ENCODE data around the gene ATP2B3.

The ATP2B3 gene

DNA sequence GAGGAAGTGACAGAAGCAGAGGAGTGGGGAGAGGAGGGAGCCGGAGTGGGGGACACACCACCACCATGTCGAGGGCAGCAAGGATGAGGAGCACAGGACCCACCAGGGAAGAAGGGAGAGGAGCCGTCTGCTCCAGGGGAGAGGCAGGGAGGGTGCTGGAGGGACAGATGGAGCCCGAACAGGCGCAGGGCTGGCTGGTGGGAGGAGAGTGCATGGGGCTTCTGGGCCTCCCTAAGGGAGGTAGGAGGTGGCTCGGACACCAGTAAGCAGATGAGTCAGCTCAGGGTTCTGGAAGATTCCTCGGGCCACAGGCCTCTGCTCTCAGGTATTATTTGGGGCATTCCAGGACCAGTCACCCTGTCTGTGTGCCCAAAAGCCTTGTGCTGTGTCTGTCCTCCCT lies 29.8 kb downstream of the ATP2B3 start:
- no peak overlapping the region for H3K4me3 ChIP-seq (replicated peaks in 1 of 2; ENCODE audit: low read depth in 2 of 2, low read length in 2 of 2)
- DNase-seq (ENCODE audit: low read depth in 2 of 2) = no peak
- TF ChIP-seq, protein P1, sequence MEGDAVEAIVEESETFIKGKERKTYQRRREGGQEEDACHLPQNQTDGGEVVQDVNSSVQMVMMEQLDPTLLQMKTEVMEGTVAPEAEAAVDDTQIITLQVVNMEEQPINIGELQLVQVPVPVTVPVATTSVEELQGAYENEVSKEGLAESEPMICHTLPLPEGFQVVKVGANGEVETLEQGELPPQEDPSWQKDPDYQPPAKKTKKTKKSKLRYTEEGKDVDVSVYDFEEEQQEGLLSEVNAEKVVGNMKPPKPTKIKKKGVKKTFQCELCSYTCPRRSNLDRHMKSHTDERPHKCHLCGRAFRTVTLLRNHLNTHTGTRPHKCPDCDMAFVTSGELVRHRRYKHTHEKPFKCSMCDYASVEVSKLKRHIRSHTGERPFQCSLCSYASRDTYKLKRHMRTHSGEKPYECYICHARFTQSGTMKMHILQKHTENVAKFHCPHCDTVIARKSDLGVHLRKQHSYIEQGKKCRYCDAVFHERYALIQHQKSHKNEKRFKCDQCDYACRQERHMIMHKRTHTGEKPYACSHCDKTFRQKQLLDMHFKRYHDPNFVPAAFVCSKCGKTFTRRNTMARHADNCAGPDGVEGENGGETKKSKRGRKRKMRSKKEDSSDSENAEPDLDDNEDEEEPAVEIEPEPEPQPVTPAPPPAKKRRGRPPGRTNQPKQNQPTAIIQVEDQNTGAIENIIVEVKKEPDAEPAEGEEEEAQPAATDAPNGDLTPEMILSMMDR (IDR thresholded peaks at IDR 0.05; ENCODE audit: low read depth, low read length) = no peak

- no peak overlapping the region for H3K4me3 ChIP-seq (replicated peaks in 1 of 2; ENCODE audit: low read depth in 2 of 2, low read length in 2 of 2)
- no peak for DNase-seq (ENCODE audit: low read depth in 2 of 2)
- TF ChIP-seq, protein P1 (IDR thresholded peaks at IDR 0.05; ENCODE audit: low read depth, low read length) = no peak
Measured at GRCh38 chrX:153549231-153549630, 31.8 kb downstream of the ATP2B3 start.

GRCh38 chrX:153549807-153550206 lies 32.4 kb downstream of the ATP2B3 start:
- no peak overlapping the region for H3K4me3 ChIP-seq (replicated peaks in 1 of 2; ENCODE audit: low read depth in 2 of 2, low read length in 2 of 2)
- DNase-seq (ENCODE audit: low read depth in 2 of 2) = no peak
- TF ChIP-seq, protein P1 (IDR thresholded peaks at IDR 0.05; ENCODE audit: low read depth, low read length) = no peak

DNA sequence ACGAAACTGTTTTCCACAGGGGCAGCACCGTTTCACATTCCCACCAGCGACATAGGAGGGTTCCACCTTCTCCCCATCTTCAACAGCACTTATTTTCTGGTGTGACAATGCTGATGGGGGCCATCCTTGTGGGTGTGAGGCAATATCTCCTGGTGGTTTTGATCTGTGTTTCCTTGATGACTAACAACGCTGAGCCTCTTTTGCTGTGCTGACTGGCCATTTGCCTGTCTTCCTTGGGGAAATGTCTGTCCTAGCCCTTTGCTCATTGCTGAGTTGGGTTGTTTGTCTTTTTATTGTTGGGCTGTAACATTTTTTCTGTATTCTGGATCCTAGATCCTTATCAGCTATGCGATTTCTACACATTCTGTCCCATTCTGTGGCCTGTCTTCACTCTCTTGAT lies 33.7 kb downstream of the ATP2B3 start:
- TF ChIP-seq, protein P1 (IDR thresholded peaks at IDR 0.05; ENCODE audit: low read depth, low read length) = no peak
- no peak overlapping the region for H3K4me3 ChIP-seq (replicated peaks in 1 of 2; ENCODE audit: low read depth in 2 of 2, low read length in 2 of 2)
- DNase-seq (ENCODE audit: low read depth in 2 of 2) = peak in 1 of 2 donors; percentile 69

DNA sequence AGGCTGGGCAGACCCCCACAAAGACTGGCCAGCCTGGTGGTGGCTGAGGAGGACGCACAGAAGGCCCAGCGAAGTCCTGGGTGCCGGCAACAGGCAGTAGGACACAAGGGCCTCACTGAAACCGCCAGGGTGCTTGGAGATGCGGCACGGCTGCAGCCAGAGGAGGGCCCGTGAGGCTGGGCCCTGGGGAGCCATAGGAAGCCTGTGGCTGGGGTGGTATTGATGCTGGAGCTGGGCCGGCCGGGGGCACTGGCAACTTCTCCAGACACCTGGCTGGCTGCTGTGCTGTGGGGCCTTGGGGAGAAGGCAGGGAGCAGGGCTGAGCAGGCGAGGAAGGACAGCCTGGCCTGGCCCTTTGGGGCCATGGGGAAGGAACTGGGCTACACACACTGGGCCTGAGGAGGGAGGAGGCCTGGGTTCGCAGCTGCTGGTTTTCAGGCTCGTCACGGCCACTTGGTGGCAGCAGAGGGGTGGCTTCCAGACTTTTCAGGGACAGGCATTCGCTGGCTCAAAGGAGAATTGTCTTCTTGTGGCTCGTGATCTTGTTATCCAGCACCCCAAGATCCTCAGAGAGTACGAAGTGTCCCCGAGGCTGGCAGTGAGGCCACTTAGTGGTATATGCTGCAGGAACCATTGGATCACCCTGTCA lies 37.2 kb downstream of the ATP2B3 start:
- TF ChIP-seq, protein P1 (IDR thresholded peaks at IDR 0.05; ENCODE audit: low read depth, low read length) = peak; percentile 65
- DNase-seq (ENCODE audit: low read depth in 2 of 2) = peak; percentile 53 to 56
- H3K4me3 ChIP-seq (replicated peaks in 1 of 2; ENCODE audit: low read depth in 2 of 2, low read length in 2 of 2) = no peak overlapping the region

- DNase-seq (ENCODE audit: low read depth in 2 of 2) = no peak
Measured at GRCh38 chrX:153556767-153557166, 39.3 kb downstream of the ATP2B3 start.

More at GRCh38 chrX:153556767-153557166, 39.3 kb downstream of the ATP2B3 start:
- H3K4me3 ChIP-seq (replicated peaks in 1 of 2; ENCODE audit: low read depth in 2 of 2, low read length in 2 of 2) = no peak overlapping the region
- TF ChIP-seq, protein P1 (IDR thresholded peaks at IDR 0.05; ENCODE audit: low read depth, low read length) = no peak
